Neural progenitor cell (in vitro differentiated cells): ENCODE data around the gene LRRC27. TPM values are rescaled to one million over a fixed set of nuclear protein-coding genes. Genes with fewer than 3 reads are reported as not detected.

Experiments
- DNase-seq: peaks from one replicate; pipeline ENCODE4 v3.0.0-alpha.2; 2016; ENCODE audit warnings: low spot score
- H2AFZ ChIP-seq: fragments of 200-600 bp; sonication (generic); replicated peaks from 2 replicates; pipeline ENCODE4 v1.6.1; 2016; ENCODE audit warnings: antibody characterized with exemption
- H3F3A ChIP-seq: fragments of 200-600 bp; sonication (generic); 2 replicates; pipeline ENCODE4 v1.6.1; 2016; ENCODE audit warnings: antibody characterized with exemption, low read depth
- H3K27ac ChIP-seq: fragments of 200-600 bp; sonication (generic); 2 replicates; pipeline ENCODE4 v1.5.1; 2016; ENCODE audit warnings: mild to moderate bottlenecking
- H3K27me3 ChIP-seq: fragments of 200-600 bp; sonication (generic); 2 replicates; pipeline ENCODE4 v1.6.1; 2016; ENCODE audit warnings: mild to moderate bottlenecking, moderate library complexity
- H3K36me3 ChIP-seq: fragments of 200-600 bp; sonication (generic); 2 replicates; pipeline ENCODE4 v1.5.1; 2016
- H3K4me1 ChIP-seq: fragments of 200-600 bp; sonication (generic); 2 replicates; pipeline ENCODE4 v1.6.1; 2016; ENCODE audit warnings: mixed run types
- H3K4me2 ChIP-seq: fragments of 200-600 bp; sonication (generic); 2 replicates; pipeline ENCODE4 v1.6.1; 2016
- H3K4me3 ChIP-seq: fragments of 200-600 bp; sonication (generic); 2 replicates; pipeline ENCODE4 v1.5.1; 2016
- H3K79me2 ChIP-seq: fragments of 200-600 bp; sonication (generic); 2 replicates; pipeline ENCODE4 v1.6.1; 2016; ENCODE audit warnings: low read depth
- H3K9ac ChIP-seq: fragments of 200-600 bp; sonication (generic); 2 replicates; pipeline ENCODE4 v1.6.1; 2016
- H3K9me3 ChIP-seq: fragments of 200-600 bp; sonication (generic); 2 replicates; pipeline ENCODE4 v1.5.1; 2016; ENCODE audit warnings: low read depth
- H4K20me1 ChIP-seq: fragments of 200-600 bp; sonication (generic); 2 replicates; pipeline ENCODE4 v1.6.1; 2016; ENCODE audit warnings: low read depth
- H3K27ac Mint-ChIP-seq: 3 replicates; pipeline ENCODE4 v1.8.0; 2021; ENCODE audit warnings: mixed read lengths
- H3K27me3 Mint-ChIP-seq: 2 replicates; pipeline ENCODE4 v1.8.0; 2022; ENCODE audit warnings: low read depth, mild to moderate bottlenecking, inconsistent platforms, moderate library complexity, mixed read lengths; ENCODE audit not compliant: insufficient read depth
- H3K36me3 Mint-ChIP-seq: 3 replicates; pipeline ENCODE4 v1.8.0; 2021; ENCODE audit warnings: mixed read lengths
- H3K4me1 Mint-ChIP-seq: 3 replicates; pipeline ENCODE4 v1.8.0; 2021; ENCODE audit warnings: mixed read lengths
- H3K4me3 Mint-ChIP-seq: 3 replicates; pipeline ENCODE4 v1.8.0; 2021; ENCODE audit warnings: mild to moderate bottlenecking, moderate library complexity, mixed read lengths
- H3K9me3 Mint-ChIP-seq: 3 replicates; pipeline ENCODE4 v1.8.0; 2020; ENCODE audit warnings: mixed read lengths
- EZH2 ChIP-seq: fragments of 200-600 bp; sonication (generic); IDR thresholded peaks from 2 replicates; pipeline ENCODE4 v1.6.1; 2017; ENCODE audit warnings: antibody characterized with exemption, mild to moderate bottlenecking, moderate library complexity
- EZH2phosphoT487 ChIP-seq: fragments of 200-600 bp; sonication (generic); IDR thresholded peaks from 2 replicates; pipeline ENCODE4 v1.6.1; 2017; ENCODE audit warnings: antibody characterized with exemption
- total RNA-seq: library from RNA; depleted of rRNA; stranded (reverse); fragments of >200 nt; gene quantifications from 2 replicates; pipeline ENCODE4 v1.2.3, GENCODE V29; 2015; ENCODE audit warnings: low replicate concordance
- TF ChIP-seq, protein P1 (sequence below): fragments of 200-600 bp; sonication (generic); IDR thresholded peaks from 2 replicates; pipeline ENCODE4 v1.5.1; 2017; ENCODE audit warnings: antibody characterized with exemption, mild to moderate bottlenecking

The LRRC27 gene
- total RNA-seq, 1 donor from 2014 or later = 16.9 TPM

DNA sequence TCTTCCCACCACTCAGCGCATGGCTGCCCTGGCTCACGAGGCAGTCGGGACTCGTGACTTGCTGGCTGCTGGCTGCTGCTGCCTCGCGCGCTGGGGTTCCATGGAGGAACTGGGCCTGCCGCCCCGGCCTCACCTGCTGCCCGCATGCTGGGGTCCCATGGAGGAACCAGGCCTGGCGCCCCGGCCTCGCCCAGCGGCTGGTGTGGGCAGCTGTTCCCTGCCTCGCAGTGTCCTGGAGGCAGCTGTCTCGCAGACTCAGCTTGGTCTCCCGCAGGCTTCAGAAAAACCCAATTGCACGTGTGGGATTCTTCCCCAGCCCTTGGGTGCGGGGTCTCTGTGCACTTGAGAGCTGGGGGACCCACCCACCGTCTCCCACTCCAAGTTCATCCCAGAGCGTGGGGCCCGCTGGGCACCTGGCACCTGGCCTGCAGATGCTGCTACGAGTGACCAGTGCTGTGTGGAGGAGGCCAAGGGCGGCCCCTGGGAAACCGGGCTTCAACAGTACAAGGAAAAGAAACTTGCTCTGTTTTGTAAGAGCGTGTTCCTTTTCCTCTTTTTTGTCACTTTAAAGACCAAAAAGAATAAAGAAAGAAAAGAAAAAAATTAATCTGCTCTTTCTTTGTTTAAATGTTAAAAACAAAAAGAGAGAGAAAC is 85.4 kb downstream of the LRRC27 start:
- no peaks in the 10 kb centered on the region for H4K20me1 ChIP-seq
- TF ChIP-seq EZH2phosphoT487 (no peak), EZH2 (no peak)
- TF ChIP-seq, protein P1, sequence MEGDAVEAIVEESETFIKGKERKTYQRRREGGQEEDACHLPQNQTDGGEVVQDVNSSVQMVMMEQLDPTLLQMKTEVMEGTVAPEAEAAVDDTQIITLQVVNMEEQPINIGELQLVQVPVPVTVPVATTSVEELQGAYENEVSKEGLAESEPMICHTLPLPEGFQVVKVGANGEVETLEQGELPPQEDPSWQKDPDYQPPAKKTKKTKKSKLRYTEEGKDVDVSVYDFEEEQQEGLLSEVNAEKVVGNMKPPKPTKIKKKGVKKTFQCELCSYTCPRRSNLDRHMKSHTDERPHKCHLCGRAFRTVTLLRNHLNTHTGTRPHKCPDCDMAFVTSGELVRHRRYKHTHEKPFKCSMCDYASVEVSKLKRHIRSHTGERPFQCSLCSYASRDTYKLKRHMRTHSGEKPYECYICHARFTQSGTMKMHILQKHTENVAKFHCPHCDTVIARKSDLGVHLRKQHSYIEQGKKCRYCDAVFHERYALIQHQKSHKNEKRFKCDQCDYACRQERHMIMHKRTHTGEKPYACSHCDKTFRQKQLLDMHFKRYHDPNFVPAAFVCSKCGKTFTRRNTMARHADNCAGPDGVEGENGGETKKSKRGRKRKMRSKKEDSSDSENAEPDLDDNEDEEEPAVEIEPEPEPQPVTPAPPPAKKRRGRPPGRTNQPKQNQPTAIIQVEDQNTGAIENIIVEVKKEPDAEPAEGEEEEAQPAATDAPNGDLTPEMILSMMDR = no peak
- no peaks in the 10 kb centered on the region for H3K79me2 ChIP-seq
- Mint-ChIP-seq H3K4me1 (peaks cover 38% of the 10 kb centered on the region), H3K4me3 (no peak overlapping the region), H3K27me3 (peaks cover 3% of the 10 kb centered on the region), H3K27ac (no peak overlapping the region), H3K9me3 (no peaks in the 10 kb centered on the region), H3K36me3 (peaks cover 5% of the 10 kb centered on the region)
- no peak overlapping the region for H2AFZ ChIP-seq
- no peaks in the 10 kb centered on the region for H3F3A ChIP-seq
- no peak overlapping the region for H3K4me3 ChIP-seq
- no peak overlapping the region for H3K4me2 ChIP-seq
- H3K27me3 ChIP-seq = no peaks in the 10 kb centered on the region
- H3K9me3 ChIP-seq = no peaks in the 10 kb centered on the region
- no peaks in the 10 kb centered on the region for H3K36me3 ChIP-seq
- DNase-seq = no peak
- no peak overlapping the region for H3K27ac ChIP-seq
- peaks cover 45% of the 10 kb centered on the region for H3K4me1 ChIP-seq
- H3K9ac ChIP-seq = no peak overlapping the region

DNA sequence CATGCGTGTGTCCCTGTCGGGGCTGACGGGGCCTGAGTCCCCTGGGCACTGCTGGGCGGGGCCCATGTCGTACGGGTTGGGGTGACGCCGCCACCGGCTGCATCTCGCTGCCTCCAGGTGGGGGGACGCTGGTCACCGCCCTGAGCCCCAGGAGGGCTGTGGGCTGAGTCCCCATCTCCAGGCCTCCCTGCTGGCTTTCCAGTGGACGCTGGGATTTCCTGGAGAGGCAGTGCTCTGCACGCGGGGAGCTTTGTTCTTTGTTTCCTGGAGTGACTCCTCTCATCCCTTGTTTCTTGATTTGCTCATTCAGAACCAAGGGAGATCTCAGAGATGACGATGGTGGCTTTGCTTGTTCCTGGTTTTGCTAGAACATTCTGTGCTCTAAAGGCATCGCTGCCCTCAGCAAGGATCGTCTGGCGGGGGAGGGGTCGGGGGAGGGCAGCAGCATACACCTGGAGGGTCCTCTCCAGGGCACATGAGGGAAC is 86.0 kb downstream of the LRRC27 start:
- H3K79me2 ChIP-seq = no peaks in the 10 kb centered on the region
- peaks cover 40% of the 10 kb centered on the region for H3K4me1 ChIP-seq
- H3K27me3 Mint-ChIP-seq = peaks cover 3% of the 10 kb centered on the region
- H3K9me3 ChIP-seq = no peaks in the 10 kb centered on the region
- no peaks in the 10 kb centered on the region for H4K20me1 ChIP-seq
- no peak overlapping the region for H3K27ac ChIP-seq
- peak overlapping the region; percentile 57 for H3K27ac Mint-ChIP-seq
- no peaks in the 10 kb centered on the region for H3K9me3 Mint-ChIP-seq
- no peaks in the 10 kb centered on the region for H3F3A ChIP-seq
- peaks cover 5% of the 10 kb centered on the region for H3K36me3 Mint-ChIP-seq
- DNase-seq = no peak
- H3K36me3 ChIP-seq = no peaks in the 10 kb centered on the region
- H3K27me3 ChIP-seq = no peaks in the 10 kb centered on the region
- H2AFZ ChIP-seq = no peak overlapping the region
- peaks cover 39% of the 10 kb centered on the region for H3K4me1 Mint-ChIP-seq
- H3K9ac ChIP-seq = no peak overlapping the region
- no peak overlapping the region for H3K4me3 Mint-ChIP-seq
- H3K4me3 ChIP-seq = no peak overlapping the region
- H3K4me2 ChIP-seq = no peak overlapping the region
- TF ChIP-seq EZH2 (no peak), EZH2phosphoT487 (no peak)
- TF ChIP-seq, protein P1 = no peak

DNA sequence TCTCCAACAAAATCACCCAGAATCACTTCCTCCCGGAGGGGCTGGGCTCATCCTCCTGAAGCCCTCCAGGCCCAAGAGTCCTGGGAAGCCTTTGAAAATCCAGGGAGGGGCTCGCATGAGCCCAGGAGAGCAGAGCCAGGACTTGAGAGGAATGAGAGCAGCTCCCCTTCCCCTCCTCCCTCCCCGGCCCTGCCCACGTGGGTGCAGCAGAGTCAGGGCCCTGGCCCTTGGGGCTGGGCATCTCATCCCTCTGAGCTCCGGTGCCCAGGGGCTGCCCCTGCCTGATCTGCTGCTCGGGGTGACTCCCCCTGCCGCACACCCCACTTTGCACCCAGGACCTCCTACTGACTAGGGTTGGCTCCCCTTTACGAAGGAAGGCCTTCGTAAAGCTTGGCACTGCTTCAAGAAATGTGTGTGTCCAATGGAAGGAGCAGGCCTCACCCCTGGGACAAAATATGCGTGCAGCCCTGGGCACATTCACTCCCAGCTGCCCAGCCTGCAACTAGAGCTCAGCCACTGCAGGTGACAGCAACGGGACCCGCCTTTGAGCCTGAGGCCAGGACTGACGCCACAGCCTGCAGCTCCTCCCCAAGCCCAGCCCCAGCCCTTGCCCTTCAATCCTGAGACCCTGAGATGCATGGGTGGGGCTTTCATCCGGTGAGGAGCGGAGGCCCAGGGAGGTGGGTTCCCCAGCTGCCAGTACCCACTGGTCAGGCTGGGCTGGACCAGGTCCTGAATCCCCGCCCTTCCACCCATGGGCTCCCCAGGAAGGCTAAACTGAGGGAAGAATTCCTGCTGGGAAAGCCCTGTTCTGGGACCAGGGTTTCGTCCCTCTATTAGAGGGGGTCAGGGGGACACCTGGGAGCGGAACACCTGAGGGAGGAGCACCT is 86.8 kb downstream of the LRRC27 start:
- Histone ChIP-seq H3K9me3 (no peaks in the 10 kb centered on the region), H4K20me1 (no peaks in the 10 kb centered on the region), H3F3A (no peaks in the 10 kb centered on the region), H3K27me3 (no peaks in the 10 kb centered on the region), H3K36me3 (no peaks in the 10 kb centered on the region), H3K4me2 (no peak overlapping the region), H3K9ac (no peak overlapping the region), H3K27ac (no peak overlapping the region), H3K79me2 (no peaks in the 10 kb centered on the region), H3K4me1 (peaks cover 37% of the 10 kb centered on the region), H2AFZ (no peak overlapping the region), H3K4me3 (no peak overlapping the region)
- no peak for TF ChIP-seq EZH2phosphoT487
- TF ChIP-seq, protein P1 = no peak
- no peak for TF ChIP-seq EZH2
- Mint-ChIP-seq H3K36me3 (peaks cover 5% of the 10 kb centered on the region), H3K27me3 (peaks cover 3% of the 10 kb centered on the region), H3K9me3 (no peaks in the 10 kb centered on the region), H3K27ac (peak overlapping the region; percentile 57), H3K4me1 (peaks cover 43% of the 10 kb centered on the region), H3K4me3 (no peak overlapping the region)
- DNase-seq = peak; percentile 49
